B cell (primary cell): ENCODE results near the gene IQCH. TPM values are rescaled to one million over a fixed set of nuclear protein-coding genes. Genes with fewer than 3 reads are reported as not detected.

Experiments
- ATAC-seq: fragments of 200-7000 bp; cut with Tn5 transposase; one replicate; pipeline ENCODE4 v1.10.0; 2021; ENCODE audit warnings: low read depth, mild to moderate bottlenecking, moderate number of reproducible peaks, moderate library complexity
- CTCF ChIA-PET: fragments of 350-600 bp; sonication (Branson Sonifier 250); formaldehyde crosslinking; loops from one replicate; lab custom pipeline; 2021; ENCODE audit warnings: antibody characterized with exemption, inconsistent platforms; lab: Charles Lee
- POLR2A ChIA-PET: fragments of 350-600 bp; sonication (Branson Sonifier 250); formaldehyde crosslinking; loops from one replicate; lab custom pipeline; 2021; ENCODE audit warnings: antibody characterized with exemption; lab: Charles Lee
- DNase-seq: peaks from one replicate; pipeline ENCODE4 v3.0.0; 2013
- H2AFZ ChIP-seq: 2 replicates; pipeline ENCODE4 v1.6.1; 2012; ENCODE audit warnings: mild to moderate bottlenecking, low read depth, low read length; ENCODE audit not compliant: insufficient read depth, poor library complexity, severe bottlenecking
- H3K27ac ChIP-seq, 2 donors: 1 replicate in 1 of 2; 2 replicates in 1 of 2; pipeline ENCODE4 v1.5.1; 2012 to 2013; ENCODE audit warnings: low read length in 2 of 2, mild to moderate bottlenecking in 2 of 2, moderate library complexity in 1 of 2
- H3K27me3 ChIP-seq, 4 experiments: fragments of 200-600 bp in 1 of 4; sonication (generic) in 1 of 4; replicated peaks in 1 of 4; 1 replicate in 2 of 4; 2 replicates in 2 of 4; pipeline versions ENCODE4 v1.6.1 to v1.7.0; 2013 to 2016; ENCODE audit warnings: low read length in 3 of 4, mild to moderate bottlenecking in 2 of 4, mixed read lengths in 1 of 4, moderate library complexity in 1 of 4; ENCODE audit not compliant: insufficient read depth in 4 of 4, control insufficient read depth in 3 of 4; ENCODE audit errors: control extremely low read depth in 1 of 4
- H3K36me3 ChIP-seq, 2 experiments: replicated peaks in 1 of 2; 1 replicate in 1 of 2; 2 replicates in 1 of 2; pipeline versions ENCODE4 v1.6.1 to v1.7.1; 2013; ENCODE audit warnings: low read length in 1 of 2; ENCODE audit not compliant: insufficient read depth in 2 of 2, control insufficient read depth in 1 of 2; ENCODE audit errors: control extremely low read depth in 1 of 2, extremely low read depth in 1 of 2
- H3K4me1 ChIP-seq, 2 donors: fragments of 200-600 bp in 1 of 2; sonication (generic) in 1 of 2; 1 replicate in 1 of 2; 2 replicates in 1 of 2; pipeline versions ENCODE4 v1.5.1 to v1.6.1; 2013 to 2017; ENCODE audit warnings: low read length in 2 of 2; ENCODE audit not compliant: control insufficient read depth in 2 of 2, insufficient read depth in 2 of 2
- H3K4me2 ChIP-seq: replicated peaks from 2 replicates; pipeline ENCODE3; 2012; ENCODE audit warnings: mild to moderate bottlenecking, low read depth, low read length; ENCODE audit not compliant: poor library complexity, severe bottlenecking
- H3K4me3 ChIP-seq, 5 experiments: fragments of 200-600 bp in 1 of 5; sonication (generic) in 1 of 5; 1 replicate in 3 of 5; 2 replicates in 2 of 5; pipeline versions ENCODE4 v1.5.1 to v1.7.0; 2011 to 2016; ENCODE audit warnings: low read length in 4 of 5, mild to moderate bottlenecking in 4 of 5, low read depth in 2 of 5, control low read depth in 1 of 5, moderate library complexity in 1 of 5; ENCODE audit not compliant: insufficient read depth in 1 of 5; ENCODE audit errors: control extremely low read depth in 1 of 5, extremely low read depth in 1 of 5
- H3K79me2 ChIP-seq: fragments of 200-600 bp; sonication (generic); one replicate; pipeline ENCODE4 v1.6.0; 2016; ENCODE audit warnings: low read length; ENCODE audit not compliant: control insufficient read depth, insufficient read depth
- H3K9ac ChIP-seq: fragments of 200-600 bp; sonication (generic); 2 replicates; pipeline ENCODE4 v1.6.1; 2017; ENCODE audit warnings: mild to moderate bottlenecking, low read length, moderate library complexity
- H3K9me3 ChIP-seq, 3 donors: one replicate each; pipeline versions ENCODE4 v1.6.1 to v1.7.1; 2013; ENCODE audit warnings: low read length in 2 of 3; ENCODE audit not compliant: control insufficient read depth in 2 of 3, insufficient read depth in 1 of 3; ENCODE audit errors: control extremely low read depth in 1 of 3
- H4K20me1 ChIP-seq: 2 replicates; pipeline ENCODE4 v1.6.0; 2012; ENCODE audit warnings: mild to moderate bottlenecking, low read length; ENCODE audit not compliant: insufficient read depth, control insufficient read depth, poor library complexity, severe bottlenecking
- H3K27ac Mint-ChIP-seq: one replicate; pipeline ENCODE4 v1.8.0; 2021; ENCODE audit warnings: mixed read lengths
- H3K27me3 Mint-ChIP-seq: one replicate; pipeline ENCODE4 v1.8.0; 2021; ENCODE audit warnings: mixed read lengths
- H3K4me1 Mint-ChIP-seq: one replicate; pipeline ENCODE4 v1.8.0; 2021; ENCODE audit warnings: mixed read lengths
- H3K4me3 Mint-ChIP-seq: one replicate; pipeline ENCODE4 v1.8.0; 2021; ENCODE audit warnings: mixed read lengths
- H3K9me3 Mint-ChIP-seq: one replicate; pipeline ENCODE4 v1.8.0; 2022; ENCODE audit warnings: mixed read lengths; ENCODE audit not compliant: insufficient read depth
- EZH2 ChIP-seq: IDR thresholded peaks from 2 replicates; pipeline ENCODE4 v1.6.1; 2012; ENCODE audit warnings: borderline replicate concordance, low read depth, mild to moderate bottlenecking, moderate library complexity, low read length; ENCODE audit not compliant: insufficient read depth, poor library complexity, severe bottlenecking
- WGBS: methylation state at CpG from one replicate; pipeline ENCODE4 v1.1.5; 2013; ENCODE audit warnings: missing lambda C conversion rate; ENCODE audit not compliant: insufficient coverage; 5-methylcytosine and 5-hydroxymethylcytosine counted together
- intact Hi-C: fragments of 100-400 bp; cut with micrococcal nuclease; formaldehyde crosslinking; loops from one replicate; pipeline ENCODE4 v1.10.0; 2022
- polyA plus RNA-seq: library from polyadenylated mRNA; depleted of rRNA; stranded (reverse); fragments of >200 nt; gene quantifications from 2 replicates; pipeline ENCODE4 v1.2.3, GENCODE V29; 2012
- total RNA-seq, 2 donors: library from RNA; stranded (reverse); fragments of 120-200 nt in 1 of 2; gene quantifications; 1 replicate in 1 of 2; 2 replicates in 1 of 2; pipeline versions ENCODE4 v1.2.3 to v1.2.4, GENCODE V29; 2013 to 2022
- TF ChIP-seq, protein P1 (sequence below): fragments of 200-600 bp; IDR thresholded peaks from one replicate; pipeline ENCODE4 v1.8.0; 2022; ENCODE audit warnings: antibody characterized with exemption, mild to moderate bottlenecking

IQCH gene
- total and polyA plus RNA-seq, 2 donors (not counting 1 experiment from before 2014, with no cell fraction given), result 1.6 TPM; not detected in 1

GRCh38 chr15:67531379-67531914 lies 276.9 kb downstream of the IQCH start:
- no peak for ATAC-seq
- H3K9me3 ChIP-seq, result no peaks in the 10 kb centered on the region
- CTCF ChIA-PET, result interaction anchor here (0.8 kb wide), 1 partner anchor 47 kb away, joined by 3 read pairs; no protein-coding TSS in a partner anchor
- Mint-ChIP-seq H3K4me1 (peaks cover 1% of the 10 kb centered on the region), H3K4me3 (no peak overlapping the region), H3K9me3 (no peaks in the 10 kb centered on the region), H3K27ac (no peak overlapping the region), H3K27me3 (peaks cover 8% of the 10 kb centered on the region)
- no peaks in the 10 kb centered on the region for H3K27me3 ChIP-seq
- H3K27ac ChIP-seq, result no peak overlapping the region
- TF ChIP-seq, protein P1, sequence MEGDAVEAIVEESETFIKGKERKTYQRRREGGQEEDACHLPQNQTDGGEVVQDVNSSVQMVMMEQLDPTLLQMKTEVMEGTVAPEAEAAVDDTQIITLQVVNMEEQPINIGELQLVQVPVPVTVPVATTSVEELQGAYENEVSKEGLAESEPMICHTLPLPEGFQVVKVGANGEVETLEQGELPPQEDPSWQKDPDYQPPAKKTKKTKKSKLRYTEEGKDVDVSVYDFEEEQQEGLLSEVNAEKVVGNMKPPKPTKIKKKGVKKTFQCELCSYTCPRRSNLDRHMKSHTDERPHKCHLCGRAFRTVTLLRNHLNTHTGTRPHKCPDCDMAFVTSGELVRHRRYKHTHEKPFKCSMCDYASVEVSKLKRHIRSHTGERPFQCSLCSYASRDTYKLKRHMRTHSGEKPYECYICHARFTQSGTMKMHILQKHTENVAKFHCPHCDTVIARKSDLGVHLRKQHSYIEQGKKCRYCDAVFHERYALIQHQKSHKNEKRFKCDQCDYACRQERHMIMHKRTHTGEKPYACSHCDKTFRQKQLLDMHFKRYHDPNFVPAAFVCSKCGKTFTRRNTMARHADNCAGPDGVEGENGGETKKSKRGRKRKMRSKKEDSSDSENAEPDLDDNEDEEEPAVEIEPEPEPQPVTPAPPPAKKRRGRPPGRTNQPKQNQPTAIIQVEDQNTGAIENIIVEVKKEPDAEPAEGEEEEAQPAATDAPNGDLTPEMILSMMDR, result no peak
- TF ChIP-seq EZH2, result no peak
- H3K36me3 ChIP-seq, result no peaks in the 10 kb centered on the region
- H3K4me3 ChIP-seq, result no peak overlapping the region
- DNase-seq, result no peak
- H2AFZ ChIP-seq, result no peak overlapping the region
- POLR2A ChIA-PET, result no interaction called here
- no peak overlapping the region for H3K4me2 ChIP-seq
- intact Hi-C loops, result no loop called here
- no CpG with 5 or more reads among the region's 3 CpGs for WGBS
- no peaks in the 10 kb centered on the region for H4K20me1 ChIP-seq
- no peaks in the 10 kb centered on the region for H3K79me2 ChIP-seq
- H3K9ac ChIP-seq, result no peak overlapping the region
- H3K4me1 ChIP-seq, result no peaks in the 10 kb centered on the region

GRCh38 chr15:67533873-67534272 lies 279.3 kb downstream of the IQCH start:
- peaks cover 10% of the 10 kb centered on the region for H3K4me1 Mint-ChIP-seq
- TF ChIP-seq, protein P1, result no peak
- TF ChIP-seq EZH2, result no peak
- 83% methylated on average over 1 of the region's 1 CpG for WGBS

More at GRCh38 chr15:67533873-67534272, 279.3 kb downstream of the IQCH start:
- no peak overlapping the region for H3K4me2 ChIP-seq
- no peaks in the 10 kb centered on the region for H3K9me3 Mint-ChIP-seq
- intact Hi-C loops, result no loop called here
- H3K36me3 ChIP-seq, result no peaks in the 10 kb centered on the region
- no peaks in the 10 kb centered on the region for H4K20me1 ChIP-seq
- H3K27me3 ChIP-seq, result peaks cover 0 to 16% (median 6%) of the 10 kb centered on the region in 4 experiments
- POLR2A ChIA-PET, result no interaction called here
- no peaks in the 10 kb centered on the region for H3K4me1 ChIP-seq
- no peak overlapping the region for H2AFZ ChIP-seq
- H3K27ac ChIP-seq, result no peak overlapping the region
- CTCF ChIA-PET, result no interaction called here
- no peaks in the 10 kb centered on the region for H3K9me3 ChIP-seq
- no peak overlapping the region for H3K4me3 Mint-ChIP-seq
- peaks cover 22% of the 10 kb centered on the region for H3K27me3 Mint-ChIP-seq
- no peak for DNase-seq
- no peaks in the 10 kb centered on the region for H3K79me2 ChIP-seq
- H3K9ac ChIP-seq, result no peak overlapping the region
- no peak overlapping the region for H3K4me3 ChIP-seq
- no peak overlapping the region for H3K27ac Mint-ChIP-seq
- no peak for ATAC-seq
